Breast epithelium (tissue), 4 donors: Measurements from ENCODE around the gene RTP3. TPM values are rescaled to one million over a fixed set of nuclear protein-coding genes. Genes with fewer than 3 reads are reported as not detected.

Source experiments
- DNase-seq, 2 donors: peaks; one replicate each; pipeline ENCODE4 v3.0.0-alpha.2; 2019; ENCODE audit warnings: low spot score in 2 of 2
- H3K27ac ChIP-seq, 2 donors: fragments of 200-600 bp; sonication (generic) in 1 of 2; one replicate each; pipeline ENCODE4 v1.5.1; 2016 to 2019; ENCODE audit warnings: mild to moderate bottlenecking in 1 of 2
- H3K27me3 ChIP-seq, 2 donors: fragments of 200-600 bp; sonication (generic) in 1 of 2; one replicate each; pipeline versions ENCODE4 v1.5.1 to v1.6.0; 2017 to 2019; ENCODE audit warnings: control low read depth in 1 of 2, mild to moderate bottlenecking in 1 of 2
- H3K36me3 ChIP-seq: fragments of 200-600 bp; one replicate; pipeline ENCODE4 v1.5.1; 2019
- H3K4me1 ChIP-seq, 2 donors: fragments of 200-600 bp; sonication (generic); one replicate each; pipeline ENCODE4 v1.5.1; 2016 to 2019; ENCODE audit warnings: control low read depth in 1 of 2
- H3K4me3 ChIP-seq, 3 donors: fragments of 200-600 bp; sonication (generic); 1 replicate in 2 of 3; 2 replicates in 1 of 3; pipeline ENCODE4 v1.5.1; 2016 to 2019; ENCODE audit warnings: mild to moderate bottlenecking in 3 of 3, moderate library complexity in 2 of 3
- H3K9me3 ChIP-seq, 2 donors: fragments of 200-600 bp; sonication (generic) in 1 of 2; one replicate each; pipeline ENCODE4 v1.5.1; 2016 to 2019; ENCODE audit warnings: control low read depth in 1 of 2
- POLR2A ChIP-seq: fragments of 450-650 bp; IDR thresholded peaks from one replicate; pipeline ENCODE4 v1.6.1; 2016; ENCODE audit warnings: antibody characterized with exemption, mild to moderate bottlenecking, moderate library complexity
- POLR2AphosphoS5 ChIP-seq, 3 donors: sonication (generic); formaldehyde crosslinking; IDR thresholded peaks; one replicate each; pipeline ENCODE4 v1.6.1; 2017; ENCODE audit warnings: antibody characterized with exemption in 3 of 3
- intact Hi-C: fragments of 100-400 bp; cut with DNase I; formaldehyde crosslinking; loops from one replicate; pipeline ENCODE4 v1.15.1; 2023; ENCODE audit warnings: low total_unique reads
- total RNA-seq, 3 donors: library from RNA; depleted of rRNA; stranded (reverse); fragments of >200 nt; gene quantifications; one replicate each; pipeline ENCODE4 v1.1.0, GENCODE V29; 2016
- TF ChIP-seq, protein P1 (sequence below), 3 donors: fragments of 450-650 bp; IDR thresholded peaks; one replicate each; pipeline ENCODE4 v1.5.1; 2016 to 2017; ENCODE audit warnings: antibody characterized with exemption in 3 of 3, mild to moderate bottlenecking in 3 of 3, moderate library complexity in 3 of 3

Gene RTP3
- total RNA-seq, 3 donors from 2014 or later: not detected

DNA sequence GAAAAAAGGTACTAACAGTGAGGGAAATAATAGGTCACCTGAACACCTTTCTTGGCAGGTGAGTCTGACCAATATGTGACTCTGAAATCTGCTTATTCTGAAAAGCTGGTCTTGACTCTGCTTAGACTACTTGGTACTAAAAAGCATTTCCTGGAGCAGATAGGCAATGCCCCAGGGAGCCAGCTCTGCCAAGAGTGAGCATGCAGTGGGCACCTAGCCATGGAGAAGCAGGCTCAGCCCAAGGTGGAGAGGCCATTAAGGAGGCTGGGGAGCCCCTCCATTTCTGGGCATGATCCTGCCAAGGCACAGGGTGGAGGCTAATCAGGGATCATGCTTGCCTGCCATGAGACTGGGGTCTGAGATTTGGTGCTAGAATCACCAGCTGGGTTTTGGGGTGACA, 31.5 kb upstream of the RTP3 start:
- TF ChIP-seq, protein P1, sequence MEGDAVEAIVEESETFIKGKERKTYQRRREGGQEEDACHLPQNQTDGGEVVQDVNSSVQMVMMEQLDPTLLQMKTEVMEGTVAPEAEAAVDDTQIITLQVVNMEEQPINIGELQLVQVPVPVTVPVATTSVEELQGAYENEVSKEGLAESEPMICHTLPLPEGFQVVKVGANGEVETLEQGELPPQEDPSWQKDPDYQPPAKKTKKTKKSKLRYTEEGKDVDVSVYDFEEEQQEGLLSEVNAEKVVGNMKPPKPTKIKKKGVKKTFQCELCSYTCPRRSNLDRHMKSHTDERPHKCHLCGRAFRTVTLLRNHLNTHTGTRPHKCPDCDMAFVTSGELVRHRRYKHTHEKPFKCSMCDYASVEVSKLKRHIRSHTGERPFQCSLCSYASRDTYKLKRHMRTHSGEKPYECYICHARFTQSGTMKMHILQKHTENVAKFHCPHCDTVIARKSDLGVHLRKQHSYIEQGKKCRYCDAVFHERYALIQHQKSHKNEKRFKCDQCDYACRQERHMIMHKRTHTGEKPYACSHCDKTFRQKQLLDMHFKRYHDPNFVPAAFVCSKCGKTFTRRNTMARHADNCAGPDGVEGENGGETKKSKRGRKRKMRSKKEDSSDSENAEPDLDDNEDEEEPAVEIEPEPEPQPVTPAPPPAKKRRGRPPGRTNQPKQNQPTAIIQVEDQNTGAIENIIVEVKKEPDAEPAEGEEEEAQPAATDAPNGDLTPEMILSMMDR (IDR thresholded peaks at IDR 0.05): no peak
- TF ChIP-seq POLR2AphosphoS5 (IDR thresholded peaks at IDR 0.05): no peak
- no peak for TF ChIP-seq POLR2A

DNA sequence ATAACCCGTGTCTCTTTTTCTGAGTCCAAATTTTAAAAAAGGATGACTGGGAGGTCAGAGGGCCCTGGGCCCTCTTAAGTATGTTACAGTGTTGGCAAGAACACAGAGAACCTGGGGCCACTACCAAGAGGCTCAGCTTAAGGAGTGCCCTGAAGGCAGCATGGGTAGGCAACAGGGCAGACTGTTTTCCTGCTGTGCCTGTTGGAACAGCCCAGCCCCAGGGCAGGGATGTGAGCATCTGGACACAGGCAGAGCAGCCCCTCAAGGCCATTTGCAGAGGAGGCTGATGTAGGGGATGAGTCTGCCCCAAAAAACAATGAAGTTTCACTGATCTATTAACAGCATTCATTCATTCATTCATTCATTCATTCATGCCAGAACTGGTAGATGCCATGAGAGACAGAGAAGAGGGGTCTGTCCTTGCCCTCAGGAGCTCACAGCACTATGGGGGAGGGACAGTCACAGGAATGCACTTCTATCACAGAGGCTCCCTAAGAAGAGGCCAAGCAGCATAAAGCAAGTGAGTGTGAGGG, 30.8 kb upstream of the RTP3 start:
- TF ChIP-seq POLR2A (no peak), POLR2AphosphoS5 (IDR thresholded peaks at IDR 0.05) (no peak)
- TF ChIP-seq, protein P1 (IDR thresholded peaks at IDR 0.05): no peak

More for the DNA sequence above, 31.5 kb upstream of the RTP3 start:
- no peaks in the 10 kb centered on the region for H3K9me3 ChIP-seq
- H3K4me3 ChIP-seq: no peak overlapping the region
- no peaks in the 10 kb centered on the region for H3K36me3 ChIP-seq
- peaks cover 0 to 9% of the 10 kb centered on the region in 2 donors for H3K27me3 ChIP-seq
- no peak overlapping the region for H3K27ac ChIP-seq
- intact Hi-C loops: no loop called here
- DNase-seq: no peak
- no peaks in the 10 kb centered on the region for H3K4me1 ChIP-seq

DNA sequence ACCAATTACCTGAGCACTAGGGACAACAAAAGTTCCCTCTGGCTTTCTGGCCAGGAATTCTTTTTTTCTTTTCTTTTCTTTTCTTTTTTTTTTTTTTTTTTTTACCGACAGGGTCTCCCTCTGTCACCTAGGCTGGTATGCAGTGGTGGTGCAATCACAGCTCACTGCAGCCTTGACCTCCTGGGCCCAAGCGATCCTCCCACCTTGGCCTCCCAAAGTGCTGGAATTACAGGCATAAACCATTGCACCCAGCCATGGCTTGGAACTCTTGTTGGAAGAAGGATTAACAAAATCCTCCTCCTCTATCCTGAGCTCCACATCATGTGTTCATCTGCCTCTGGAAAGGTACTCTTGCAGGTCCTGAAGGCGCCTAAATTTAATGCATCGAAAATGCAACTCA, 30.2 kb upstream of the RTP3 start:
- Histone ChIP-seq H3K27ac (no peak overlapping the region), H3K9me3 (no peaks in the 10 kb centered on the region), H3K27me3 (peaks cover 0 to 9% of the 10 kb centered on the region in 2 donors), H3K4me3 (no peak overlapping the region), H3K4me1 (no peaks in the 10 kb centered on the region), H3K36me3 (no peaks in the 10 kb centered on the region)
- TF ChIP-seq, protein P1 (IDR thresholded peaks at IDR 0.05): no peak
- TF ChIP-seq POLR2A: no peak
- no peak for TF ChIP-seq POLR2AphosphoS5 (IDR thresholded peaks at IDR 0.05)
- no peak for DNase-seq
- intact Hi-C loops: no loop called here

More for the DNA sequence above, 30.8 kb upstream of the RTP3 start:
- Histone ChIP-seq H3K36me3 (no peaks in the 10 kb centered on the region), H3K4me1 (no peaks in the 10 kb centered on the region), H3K27ac (no peak overlapping the region), H3K27me3 (peaks cover 0 to 9% of the 10 kb centered on the region in 2 donors), H3K9me3 (no peaks in the 10 kb centered on the region), H3K4me3 (no peak overlapping the region)
- intact Hi-C loops: no loop called here
- DNase-seq: no peak

- H3K27ac ChIP-seq: peak overlapping the region; percentile 38 to 69
- H3K4me3 ChIP-seq: no peak overlapping the region
- no peak for TF ChIP-seq POLR2A
- TF ChIP-seq, protein P1 (IDR thresholded peaks at IDR 0.05): no peak
- peak in 1 of 2 donors; percentile 24 for DNase-seq
- intact Hi-C loops: no loop called here
- peaks cover 0 to 6% of the 10 kb centered on the region in 2 donors for H3K27me3 ChIP-seq
- no peaks in the 10 kb centered on the region for H3K4me1 ChIP-seq
- H3K9me3 ChIP-seq: no peaks in the 10 kb centered on the region
- no peaks in the 10 kb centered on the region for H3K36me3 ChIP-seq
Observed at GRCh38 chr3:46468753-46469600, 28.8 kb upstream of the RTP3 start.

GRCh38 chr3:46469680-46470357, 28.0 kb upstream of the RTP3 start:
- H3K9me3 ChIP-seq: no peaks in the 10 kb centered on the region
- H3K36me3 ChIP-seq: no peaks in the 10 kb centered on the region
- H3K4me3 ChIP-seq: no peak overlapping the region
- H3K27ac ChIP-seq: peak overlapping the region; percentile 38 to 69
- TF ChIP-seq, protein P1 (IDR thresholded peaks at IDR 0.05): no peak
- TF ChIP-seq POLR2AphosphoS5 (IDR thresholded peaks at IDR 0.05) (no peak), POLR2A (no peak)
- intact Hi-C loops: no loop called here
- no peaks in the 10 kb centered on the region for H3K4me1 ChIP-seq
- H3K27me3 ChIP-seq: no peaks in the 10 kb centered on the region
- peak in 1 of 2 donors; percentile 45 for DNase-seq
